ENCODE results near the gene HPCA.

The HPCA gene

GRCh38 chr1:32867151-32867550 lies 19.1 kb upstream of the HPCA start:
- H3K9me3 Mint-ChIP-seq = no peaks in the 10 kb centered on the region
- H3K27ac Mint-ChIP-seq = peak overlapping the region; percentile 21
- peaks cover 7% of the 10 kb centered on the region for H3K4me1 Mint-ChIP-seq
- no peak overlapping the region for H3K4me3 Mint-ChIP-seq
- H3K27me3 Mint-ChIP-seq = peaks cover 42% of the 10 kb centered on the region
- H3K36me3 Mint-ChIP-seq = peaks cover 31% of the 10 kb centered on the region
- CTCF ChIA-PET = interaction anchor here (0.8 to 2.5 kb wide), 3 partner anchors 8 to 37 kb away, joined by 3 to 10 read pairs (median 5); no protein-coding TSS in a partner anchor
- DNase-seq = no peak

GRCh38 chr1:32867671-32868070 lies 18.6 kb upstream of the HPCA start:
- Mint-ChIP-seq H3K27me3 (peaks cover 47% of the 10 kb centered on the region), H3K36me3 (peaks cover 28% of the 10 kb centered on the region), H3K9me3 (no peaks in the 10 kb centered on the region), H3K27ac (no peak overlapping the region), H3K4me1 (peaks cover 7% of the 10 kb centered on the region), H3K4me3 (no peak overlapping the region)
- CTCF ChIA-PET = interaction anchor here (1.5 to 2.5 kb wide), 2 partner anchors 8 to 38 kb away, joined by 5 to 10 read pairs; no protein-coding TSS in a partner anchor
- DNase-seq = no peak

GRCh38 chr1:32868085-32868484 lies 18.2 kb upstream of the HPCA start:
- Mint-ChIP-seq H3K27ac (no peak overlapping the region), H3K9me3 (no peaks in the 10 kb centered on the region), H3K4me1 (peaks cover 7% of the 10 kb centered on the region), H3K4me3 (no peak overlapping the region), H3K36me3 (peaks cover 25% of the 10 kb centered on the region), H3K27me3 (peaks cover 51% of the 10 kb centered on the region)
- CTCF ChIA-PET = no interaction called here
- DNase-seq = no peak

GRCh38 chr1:32868806-32869455 lies 17.4 kb upstream of the HPCA start:
- Mint-ChIP-seq H3K4me3 (no peak overlapping the region), H3K9me3 (no peaks in the 10 kb centered on the region), H3K27me3 (peaks cover 59% of the 10 kb centered on the region), H3K27ac (no peak overlapping the region), H3K36me3 (peaks cover 23% of the 10 kb centered on the region), H3K4me1 (peaks cover 7% of the 10 kb centered on the region)
- DNase-seq = no peak
- CTCF ChIA-PET = no interaction called here

- no peak for DNase-seq
- CTCF ChIA-PET = interaction anchor here (0.7 to 0.8 kb wide), 2 partner anchors 20 to 157 kb away, joined by 3 read pairs; no protein-coding TSS in a partner anchor
- peaks cover 7% of the 10 kb centered on the region for H3K4me1 Mint-ChIP-seq
- H3K27me3 Mint-ChIP-seq = peaks cover 70% of the 10 kb centered on the region
- no peak overlapping the region for H3K27ac Mint-ChIP-seq
- no peaks in the 10 kb centered on the region for H3K9me3 Mint-ChIP-seq
- peaks cover 19% of the 10 kb centered on the region for H3K36me3 Mint-ChIP-seq
- H3K4me3 Mint-ChIP-seq = peak overlapping the region; percentile 41
These were observed 16.2 kb upstream of the HPCA start for GRCh38 chr1:32869923-32870614.

- Mint-ChIP-seq H3K27me3 (peaks cover 77% of the 10 kb centered on the region), H3K36me3 (peaks cover 19% of the 10 kb centered on the region), H3K9me3 (no peaks in the 10 kb centered on the region), H3K4me1 (peaks cover 9% of the 10 kb centered on the region), H3K27ac (no peak within 1 kb of the TSS), H3K4me3 (peak within 1 kb of the TSS; percentile 41)
- DNase-seq = no peak
- CTCF ChIA-PET = interaction anchor here (0.6 to 6.9 kb wide), 12 partner anchors 7 to 350 kb away, joined by 3 to 66 read pairs (median 5); no protein-coding TSS in a partner anchor
These were observed 15.5 kb upstream of the HPCA start, which contains the start of gene FNDC5 for GRCh38 chr1:32870615-32871363. TSS of gene FNDC5 (minus strand) at chr1:32870912.

GRCh38 chr1:32871364-32872191 lies 14.7 kb upstream of the HPCA start:
- no peaks in the 10 kb centered on the region for H3K9me3 Mint-ChIP-seq
- no peak overlapping the region for H3K27ac Mint-ChIP-seq
- CTCF ChIA-PET = interaction anchor here (0.6 to 6.9 kb wide), 13 partner anchors 8 to 351 kb away, joined by 3 to 66 read pairs (median 4); no protein-coding TSS in a partner anchor
- no peak for DNase-seq
- H3K36me3 Mint-ChIP-seq = peaks cover 14% of the 10 kb centered on the region
- peak overlapping the region; percentile 26 for H3K4me3 Mint-ChIP-seq
- H3K4me1 Mint-ChIP-seq = peaks cover 9% of the 10 kb centered on the region
- peaks cover 85% of the 10 kb centered on the region for H3K27me3 Mint-ChIP-seq

- no peak overlapping the region for H3K4me3 Mint-ChIP-seq
- H3K27me3 Mint-ChIP-seq = peaks cover 89% of the 10 kb centered on the region
- H3K27ac Mint-ChIP-seq = no peak overlapping the region
- H3K36me3 Mint-ChIP-seq = peaks cover 14% of the 10 kb centered on the region
- peaks cover 9% of the 10 kb centered on the region for H3K4me1 Mint-ChIP-seq
- CTCF ChIA-PET = interaction anchor here (1.0 to 6.9 kb wide), 13 partner anchors 9 to 352 kb away, joined by 3 to 66 read pairs (median 4); no protein-coding TSS in a partner anchor
- DNase-seq = no peak
- H3K9me3 Mint-ChIP-seq = no peaks in the 10 kb centered on the region
These were observed 14.2 kb upstream of the HPCA start for GRCh38 chr1:32872192-32872460.

- H3K4me3 Mint-ChIP-seq = no peak overlapping the region
- H3K36me3 Mint-ChIP-seq = peaks cover 11% of the 10 kb centered on the region
- CTCF ChIA-PET = interaction anchor here (0.7 to 6.9 kb wide), 13 partner anchors 9 to 598 kb away, joined by 3 to 68 read pairs (median 4); partner anchors contain the start of gene HPCA
- no peaks in the 10 kb centered on the region for H3K9me3 Mint-ChIP-seq
- no peak for DNase-seq
- H3K27me3 Mint-ChIP-seq = peaks cover 93% of the 10 kb centered on the region
- H3K4me1 Mint-ChIP-seq = peaks cover 9% of the 10 kb centered on the region
- H3K27ac Mint-ChIP-seq = no peak overlapping the region
These were observed 12.8 kb upstream of the HPCA start for GRCh38 chr1:32873484-32873883.

- Mint-ChIP-seq H3K36me3 (no peaks in the 10 kb centered on the region), H3K27me3 (peaks cover 80% of the 10 kb centered on the region), H3K4me1 (peaks cover 5% of the 10 kb centered on the region), H3K4me3 (no peak overlapping the region), H3K27ac (no peak overlapping the region), H3K9me3 (no peaks in the 10 kb centered on the region)
- CTCF ChIA-PET = interaction anchor here (0.9 to 6.9 kb wide), 19 partner anchors 9 to 597 kb away, joined by 3 to 68 read pairs (median 7); partner anchors contain the start of gene HPCA
- DNase-seq = no peak
These were observed 11.2 kb upstream of the HPCA start for GRCh38 chr1:32874860-32875752.

- CTCF ChIA-PET = interaction anchor here (0.6 to 6.9 kb wide), 24 partner anchors 9 to 595 kb away, joined by 3 to 68 read pairs (median 4); partner anchors contain the start of genes AZIN2 and HPCA
- no peaks in the 10 kb centered on the region for H3K9me3 Mint-ChIP-seq
- DNase-seq = peak; percentile 80
- H3K4me3 Mint-ChIP-seq = no peak overlapping the region
- no peaks in the 10 kb centered on the region for H3K36me3 Mint-ChIP-seq
- H3K27ac Mint-ChIP-seq = no peak overlapping the region
- peaks cover 79% of the 10 kb centered on the region for H3K27me3 Mint-ChIP-seq
- H3K4me1 Mint-ChIP-seq = peaks cover 2% of the 10 kb centered on the region
These were observed 9.7 kb upstream of the HPCA start for GRCh38 chr1:32876341-32877210.

Measured in activated naive CD4-positive, alpha-beta T cell treated with anti-CD3 and anti-CD28 coated beads, Interleukin-2, amount 10 ng/mL, durations not matched to agents 7 days and 5 days (primary cell).